Vagina (tissue), 2 donors: ENCODE measurements around the gene RHCG.
"Not testable (repeated sequence)": the region's sequence is repeated elsewhere in the genome, so short reads cannot be mapped to it uniquely, and the experiment has no call there.

Experiments used
- POLR2A ChIP-seq, 2 donors: fragments of 450-650 bp; IDR thresholded peaks; one replicate each; pipeline ENCODE4 v1.6.1; 2017; ENCODE audit warnings: antibody characterized with exemption in 2 of 2, mild to moderate bottlenecking in 2 of 2, moderate library complexity in 2 of 2
- POLR2AphosphoS5 ChIP-seq, 2 donors: sonication (generic); formaldehyde crosslinking; IDR thresholded peaks; one replicate each; pipeline ENCODE4 v1.9.0; 2017; ENCODE audit warnings: antibody characterized with exemption in 2 of 2, mild to moderate bottlenecking in 2 of 2, low read depth in 1 of 2; ENCODE audit not compliant: insufficient read depth in 1 of 2
- TF ChIP-seq, protein P1 (sequence below), 3 experiments: fragments of 450-650 bp in 2 of 3; fragments of 200-600 bp in 1 of 3; sonication (generic) in 1 of 3; IDR thresholded peaks; one replicate each; pipeline ENCODE4 v1.5.1; 2017 to 2019; ENCODE audit warnings: antibody characterized with exemption in 3 of 3, mild to moderate bottlenecking in 2 of 3, moderate library complexity in 2 of 3

DNA sequence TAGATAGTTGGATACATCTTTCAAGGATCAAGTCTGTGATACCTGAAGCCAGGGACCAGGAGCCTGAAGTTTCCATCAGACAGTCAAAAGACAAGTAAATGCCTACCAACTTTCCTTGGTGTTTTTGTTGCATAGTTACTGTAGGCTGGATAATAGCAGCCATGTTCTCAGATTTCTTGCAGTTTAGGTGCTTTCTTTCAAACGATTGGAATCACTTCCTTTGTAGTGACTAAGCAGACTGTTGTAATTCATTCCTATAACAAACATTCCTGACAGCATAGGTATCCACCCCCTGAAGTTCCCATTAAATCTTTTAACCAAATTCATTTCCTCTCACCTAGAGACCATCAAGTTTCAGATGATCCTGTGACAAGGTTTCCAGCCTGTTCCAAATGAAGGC, 27.6 kb downstream of the RHCG start:
- TF ChIP-seq, protein P1, sequence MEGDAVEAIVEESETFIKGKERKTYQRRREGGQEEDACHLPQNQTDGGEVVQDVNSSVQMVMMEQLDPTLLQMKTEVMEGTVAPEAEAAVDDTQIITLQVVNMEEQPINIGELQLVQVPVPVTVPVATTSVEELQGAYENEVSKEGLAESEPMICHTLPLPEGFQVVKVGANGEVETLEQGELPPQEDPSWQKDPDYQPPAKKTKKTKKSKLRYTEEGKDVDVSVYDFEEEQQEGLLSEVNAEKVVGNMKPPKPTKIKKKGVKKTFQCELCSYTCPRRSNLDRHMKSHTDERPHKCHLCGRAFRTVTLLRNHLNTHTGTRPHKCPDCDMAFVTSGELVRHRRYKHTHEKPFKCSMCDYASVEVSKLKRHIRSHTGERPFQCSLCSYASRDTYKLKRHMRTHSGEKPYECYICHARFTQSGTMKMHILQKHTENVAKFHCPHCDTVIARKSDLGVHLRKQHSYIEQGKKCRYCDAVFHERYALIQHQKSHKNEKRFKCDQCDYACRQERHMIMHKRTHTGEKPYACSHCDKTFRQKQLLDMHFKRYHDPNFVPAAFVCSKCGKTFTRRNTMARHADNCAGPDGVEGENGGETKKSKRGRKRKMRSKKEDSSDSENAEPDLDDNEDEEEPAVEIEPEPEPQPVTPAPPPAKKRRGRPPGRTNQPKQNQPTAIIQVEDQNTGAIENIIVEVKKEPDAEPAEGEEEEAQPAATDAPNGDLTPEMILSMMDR (IDR thresholded peaks at IDR 0.05) = not testable (repeated sequence)
- not testable (repeated sequence) for TF ChIP-seq POLR2A (IDR thresholded peaks at IDR 0.05); POLR2AphosphoS5 (IDR thresholded peaks at IDR 0.05; ENCODE audit: insufficient read depth in 1 of 2, low read depth in 1 of 2)
